Ureter (tissue), 1 donor: ENCODE results near the gene TNIP3. TPM values are rescaled to one million over a fixed set of nuclear protein-coding genes. Genes with fewer than 3 reads are reported as not detected.

Experiments used
- DNase-seq: peaks from one replicate; pipeline ENCODE4 v3.0.0-alpha.2; 2020; ENCODE audit warnings: low spot score
- total RNA-seq: library from RNA; stranded (reverse); gene quantifications from one replicate; pipeline ENCODE4 v1.2.4, GENCODE V29; 2023
- donor health status: DM: yes; HTN: yes; CAD: no.

TNIP3 gene
- total RNA-seq, 1 donor from 2014 or later: 0.49 TPM

GRCh38 chr4:121139533-121140222 is 24.4 kb downstream of the TNIP3 start:
- DNase-seq: no peak

- no peak for DNase-seq
Measured at GRCh38 chr4:121138039-121138825, 25.9 kb downstream of the TNIP3 start.

GRCh38 chr4:121130326-121130660 is 33.8 kb downstream of the TNIP3 start:
- DNase-seq: no peak

GRCh38 chr4:121129606-121130325 is 34.4 kb downstream of the TNIP3 start:
- no peak for DNase-seq

GRCh38 chr4:121127100-121127499 is 37.0 kb downstream of the TNIP3 start:
- no peak for DNase-seq

GRCh38 chr4:121126449-121127006 is 37.6 kb downstream of the TNIP3 start:
- no peak for DNase-seq

- no peak for DNase-seq
Measured at GRCh38 chr4:121125498-121125885, 38.6 kb downstream of the TNIP3 start.

GRCh38 chr4:121122661-121123060 is 41.5 kb downstream of the TNIP3 start:
- DNase-seq: no peak

GRCh38 chr4:121119715-121120114 is 44.4 kb downstream of the TNIP3 start:
- DNase-seq: no peak

- no peak for DNase-seq
Measured at GRCh38 chr4:121118344-121118743, 45.8 kb downstream of the TNIP3 start.

GRCh38 chr4:121114756-121115155 is 49.4 kb downstream of the TNIP3 start:
- DNase-seq: no peak

- DNase-seq: no peak
Measured at GRCh38 chr4:121112530-121112929, 51.6 kb downstream of the TNIP3 start.

- no peak for DNase-seq
Measured at GRCh38 chr4:121108557-121108956, 55.6 kb downstream of the TNIP3 start.

- DNase-seq: no peak
Measured at GRCh38 chr4:121107507-121107906, 56.6 kb downstream of the TNIP3 start.

GRCh38 chr4:121100093-121100775 is 63.9 kb downstream of the TNIP3 start:
- DNase-seq: no peak

GRCh38 chr4:121098266-121098665 is 65.9 kb downstream of the TNIP3 start:
- DNase-seq: no peak

- no peak for DNase-seq
Measured at GRCh38 chr4:121096629-121097028, 67.5 kb downstream of the TNIP3 start.

- no peak for DNase-seq
Measured at GRCh38 chr4:121096191-121096590, 67.9 kb downstream of the TNIP3 start.

- no peak for DNase-seq
Measured at GRCh38 chr4:121094297-121094966, 69.7 kb downstream of the TNIP3 start.

GRCh38 chr4:121093261-121093660 is 70.9 kb downstream of the TNIP3 start:
- no peak for DNase-seq

GRCh38 chr4:121091941-121092340 is 72.2 kb downstream of the TNIP3 start:
- no peak for DNase-seq
